Measurements from ENCODE around the gene CDK19.

CDK19 gene

DNA sequence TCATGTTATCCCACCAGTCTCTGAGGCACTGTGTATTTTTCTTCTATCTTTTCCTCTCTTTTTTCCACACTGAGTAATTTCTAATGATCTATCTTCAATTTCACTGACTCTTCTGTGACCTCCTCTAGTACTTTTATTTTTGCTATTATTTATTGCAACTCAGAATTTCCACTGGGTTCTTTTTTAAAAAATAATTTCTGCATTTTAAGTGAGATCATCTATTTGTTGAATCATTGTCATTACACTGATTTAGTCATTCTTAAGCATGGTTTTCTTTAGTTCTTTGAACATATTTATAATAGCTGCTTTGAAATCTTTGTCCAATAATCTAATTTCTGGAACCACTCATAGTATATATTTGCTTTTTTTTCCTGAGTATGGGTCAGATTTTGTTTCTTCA is 242.1 kb downstream of the CDK19 start:
- H3K4me1 ChIP-seq (ENCODE audit: insufficient read depth, low read length, severe bottlenecking), result no peaks in the 10 kb centered on the region
- H3K9me3 ChIP-seq (ENCODE audit: low read length), result no peaks in the 10 kb centered on the region
- no peaks in the 10 kb centered on the region for H3K9me2 ChIP-seq (ENCODE audit: low read depth, low read length)
- H3K27ac ChIP-seq (ENCODE audit: low read depth, low read length, poor library complexity, severe bottlenecking), result no peak overlapping the region
- TF ChIP-seq EZH2 (IDR thresholded peaks at IDR 0.05; ENCODE audit: borderline replicate concordance, low read length), result no peak
- TF ChIP-seq, protein P1, sequence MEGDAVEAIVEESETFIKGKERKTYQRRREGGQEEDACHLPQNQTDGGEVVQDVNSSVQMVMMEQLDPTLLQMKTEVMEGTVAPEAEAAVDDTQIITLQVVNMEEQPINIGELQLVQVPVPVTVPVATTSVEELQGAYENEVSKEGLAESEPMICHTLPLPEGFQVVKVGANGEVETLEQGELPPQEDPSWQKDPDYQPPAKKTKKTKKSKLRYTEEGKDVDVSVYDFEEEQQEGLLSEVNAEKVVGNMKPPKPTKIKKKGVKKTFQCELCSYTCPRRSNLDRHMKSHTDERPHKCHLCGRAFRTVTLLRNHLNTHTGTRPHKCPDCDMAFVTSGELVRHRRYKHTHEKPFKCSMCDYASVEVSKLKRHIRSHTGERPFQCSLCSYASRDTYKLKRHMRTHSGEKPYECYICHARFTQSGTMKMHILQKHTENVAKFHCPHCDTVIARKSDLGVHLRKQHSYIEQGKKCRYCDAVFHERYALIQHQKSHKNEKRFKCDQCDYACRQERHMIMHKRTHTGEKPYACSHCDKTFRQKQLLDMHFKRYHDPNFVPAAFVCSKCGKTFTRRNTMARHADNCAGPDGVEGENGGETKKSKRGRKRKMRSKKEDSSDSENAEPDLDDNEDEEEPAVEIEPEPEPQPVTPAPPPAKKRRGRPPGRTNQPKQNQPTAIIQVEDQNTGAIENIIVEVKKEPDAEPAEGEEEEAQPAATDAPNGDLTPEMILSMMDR (IDR thresholded peaks at IDR 0.05; ENCODE audit: low read length), result no peak
- no peaks in the 10 kb centered on the region for H3K27me3 ChIP-seq (ENCODE audit: insufficient read depth, low read length)
- no peaks in the 10 kb centered on the region for H3K36me3 ChIP-seq (ENCODE audit: insufficient read depth, low read length)
- H3K9ac ChIP-seq (ENCODE audit: low read length), result no peak overlapping the region
- no peaks in the 10 kb centered on the region for H4K20me1 ChIP-seq (ENCODE audit: insufficient read depth, low read length)
- no peak overlapping the region for H2AFZ ChIP-seq (ENCODE audit: low read length)
- no peak overlapping the region for H3K4me2 ChIP-seq (ENCODE audit: low read length)
- H3F3A ChIP-seq (ENCODE audit: insufficient read depth, low read length), result no peaks in the 10 kb centered on the region
- H3K4me3 ChIP-seq (ENCODE audit: low read depth, low read length, poor library complexity, severe bottlenecking), result no peak overlapping the region
- no peaks in the 10 kb centered on the region for H3K79me2 ChIP-seq (ENCODE audit: insufficient read depth, low read length)

DNA sequence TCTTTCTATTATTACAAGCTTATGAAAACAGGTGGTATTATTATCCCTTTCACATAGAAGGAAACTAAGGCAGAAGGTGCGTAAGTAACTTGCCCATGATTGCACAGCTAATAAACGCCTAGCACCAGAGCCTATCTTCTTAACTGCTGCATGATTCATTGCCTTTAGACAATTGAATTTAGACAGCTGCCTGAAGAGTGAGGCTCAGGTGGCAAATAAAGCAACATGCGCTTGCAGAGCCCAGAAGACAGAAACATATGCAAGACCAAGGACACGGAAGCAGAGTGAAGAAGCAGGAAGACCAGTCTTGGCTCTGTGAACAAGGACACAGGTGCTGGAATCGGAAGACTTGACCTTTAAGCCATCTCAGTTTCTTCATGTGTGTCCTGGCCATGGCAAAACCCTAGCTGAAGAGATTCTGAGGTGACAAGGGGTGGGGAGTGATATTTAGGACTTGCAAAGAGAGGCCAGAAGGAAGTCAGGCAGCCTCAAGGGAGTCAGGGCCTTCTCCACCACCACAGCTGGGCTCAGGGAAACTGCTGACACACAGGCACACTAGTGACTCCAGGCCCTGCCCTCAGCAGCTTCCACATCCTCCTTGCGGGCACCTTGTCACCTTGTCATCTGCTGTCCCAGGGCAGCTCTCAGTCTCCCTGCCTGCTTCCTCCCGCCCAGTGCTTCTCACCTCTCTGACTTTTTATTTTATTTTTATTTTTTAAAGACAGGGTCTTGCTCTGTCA is 247.1 kb downstream of the CDK19 start:
- no peak overlapping the region for H3K9ac ChIP-seq (ENCODE audit: low read length)
- no peaks in the 10 kb centered on the region for H3K4me1 ChIP-seq (ENCODE audit: insufficient read depth, low read length, severe bottlenecking)
- no peaks in the 10 kb centered on the region for H3K79me2 ChIP-seq (ENCODE audit: insufficient read depth, low read length)
- H3K36me3 ChIP-seq (ENCODE audit: insufficient read depth, low read length), result no peaks in the 10 kb centered on the region
- no peaks in the 10 kb centered on the region for H3F3A ChIP-seq (ENCODE audit: insufficient read depth, low read length)
- no peak overlapping the region for H3K4me3 ChIP-seq (ENCODE audit: low read depth, low read length, poor library complexity, severe bottlenecking)
- H3K4me2 ChIP-seq (ENCODE audit: low read length), result no peak overlapping the region
- no peak overlapping the region for H3K27ac ChIP-seq (ENCODE audit: low read depth, low read length, poor library complexity, severe bottlenecking)
- TF ChIP-seq, protein P1 (IDR thresholded peaks at IDR 0.05; ENCODE audit: low read length), result no peak
- no peak for TF ChIP-seq EZH2 (IDR thresholded peaks at IDR 0.05; ENCODE audit: borderline replicate concordance, low read length)
- no peaks in the 10 kb centered on the region for H3K9me2 ChIP-seq (ENCODE audit: low read depth, low read length)
- H2AFZ ChIP-seq (ENCODE audit: low read length), result no peak overlapping the region
- H3K27me3 ChIP-seq (ENCODE audit: insufficient read depth, low read length), result no peaks in the 10 kb centered on the region
- no peaks in the 10 kb centered on the region for H4K20me1 ChIP-seq (ENCODE audit: insufficient read depth, low read length)
- no peaks in the 10 kb centered on the region for H3K9me3 ChIP-seq (ENCODE audit: low read length)

DNA sequence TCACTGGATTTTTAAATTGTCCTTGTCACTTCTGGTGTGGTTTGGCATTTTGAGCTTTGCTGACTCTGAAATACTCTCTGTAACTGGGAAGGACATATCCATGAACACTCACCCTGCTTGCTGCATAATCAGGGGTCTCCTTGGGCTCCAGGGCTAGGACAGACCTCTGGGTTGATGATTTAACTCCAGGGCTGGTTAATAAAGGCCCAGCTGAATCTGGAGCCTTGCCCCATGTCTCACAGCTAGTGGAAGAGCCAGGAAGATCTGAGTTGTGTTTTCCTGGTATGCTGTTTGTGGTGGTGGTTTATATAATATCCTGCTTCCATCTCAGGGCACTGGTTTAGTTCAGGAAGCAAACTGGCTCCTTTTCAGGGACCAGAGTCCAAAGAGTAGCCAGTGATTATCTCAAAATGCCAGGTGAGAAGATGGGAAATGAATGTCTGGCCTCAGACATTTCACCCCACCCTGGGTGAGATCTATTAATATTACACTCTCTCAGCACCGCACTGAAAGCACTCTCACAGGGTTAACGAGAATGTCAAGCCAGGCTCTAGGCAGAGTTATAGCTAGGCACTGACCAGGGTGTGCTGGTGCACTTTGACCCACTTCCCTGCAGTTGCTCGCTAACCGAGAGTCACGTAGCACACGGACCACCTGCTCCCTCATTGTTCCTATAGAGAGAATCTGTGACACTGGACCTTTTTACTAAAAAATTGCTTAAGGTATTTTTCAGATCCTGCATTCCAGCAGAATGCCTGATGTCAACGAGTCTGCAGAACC is 248.7 kb downstream of the CDK19 start:
- Histone ChIP-seq H3K9me3 (ENCODE audit: low read length) (no peaks in the 10 kb centered on the region), H3K27ac (ENCODE audit: low read depth, low read length, poor library complexity, severe bottlenecking) (no peak overlapping the region), H2AFZ (ENCODE audit: low read length) (no peak overlapping the region), H3K9me2 (ENCODE audit: low read depth, low read length) (no peaks in the 10 kb centered on the region), H3K36me3 (ENCODE audit: insufficient read depth, low read length) (no peaks in the 10 kb centered on the region), H3K9ac (ENCODE audit: low read length) (no peak overlapping the region), H3K4me3 (ENCODE audit: low read depth, low read length, poor library complexity, severe bottlenecking) (no peak overlapping the region), H3F3A (ENCODE audit: insufficient read depth, low read length) (no peaks in the 10 kb centered on the region), H3K79me2 (ENCODE audit: insufficient read depth, low read length) (no peaks in the 10 kb centered on the region), H3K27me3 (ENCODE audit: insufficient read depth, low read length) (no peaks in the 10 kb centered on the region), H4K20me1 (ENCODE audit: insufficient read depth, low read length) (no peaks in the 10 kb centered on the region), H3K4me1 (ENCODE audit: insufficient read depth, low read length, severe bottlenecking) (no peaks in the 10 kb centered on the region), H3K4me2 (ENCODE audit: low read length) (no peak overlapping the region)
- no peak for TF ChIP-seq EZH2 (IDR thresholded peaks at IDR 0.05; ENCODE audit: borderline replicate concordance, low read length)
- TF ChIP-seq, protein P1 (IDR thresholded peaks at IDR 0.05; ENCODE audit: low read length), result no peak

Measured in OCI-LY1 (cell line).